Keratinocyte (primary cell): ENCODE data around the gene PDE4A.

Experiments used
- CTCF ChIP-seq, 3 experiments: IDR thresholded peaks in 1 of 3; conservative IDR thresholded peaks in 1 of 3; optimal IDR thresholded peaks in 1 of 3; 2 replicates in 2 of 3; 3 replicates in 1 of 3; pipeline versions ENCODE3 to v1.5.1; 2011; ENCODE audit warnings: low read length in 3 of 3, mild to moderate bottlenecking in 3 of 3, moderate library complexity in 2 of 3, control low read depth in 1 of 3, inconsistent platforms in 1 of 3; ENCODE audit not compliant: insufficient read depth in 2 of 3; ENCODE audit errors: extremely low read depth in 1 of 3
- EZH2 ChIP-seq: IDR thresholded peaks from one replicate; pipeline ENCODE4 v1.6.1; 2012; ENCODE audit warnings: inconsistent platforms, mild to moderate bottlenecking, low read length, moderate library complexity

GRCh38 chr19:10478476-10478875 is 58.1 kb downstream of the PDE4A start:
- TF ChIP-seq CTCF (optimal IDR thresholded peaks at IDR 0.05 in 1 of 3, IDR thresholded peaks at IDR 0.05 in 1 of 3, conservative IDR thresholded peaks at IDR 0.05 in 1 of 3; ENCODE audit: extremely low read depth in 1 of 3, insufficient read depth in 2 of 3, low read length in 3 of 3) (no peak), EZH2 (no peak)
